Measurements from ENCODE around the gene ST6GALNAC6.

The ST6GALNAC6 gene

GRCh38 chr9:127899128-127899943 is at the start of gene ST6GALNAC6:
TSS of gene ST6GALNAC6 (minus strand) at chr9:127899603. CDS start at chr9:127897981, 1,622 bp downstream.
- Histone ChIP-seq H3K27ac (no peak within 1 kb of the TSS), H3K36me3 (no peaks in the 10 kb centered on the region), H3K27me3 (peaks cover 16% of the 10 kb centered on the region), H3K4me1 (ENCODE audit: control insufficient read depth in 1 of 2, insufficient read depth in 1 of 2, low read depth in 1 of 2, low read length in 1 of 2) (peaks cover 28 to 29% of the 10 kb centered on the region in 2 experiments), H3K9me3 (no peaks in the 10 kb centered on the region), H3K4me3 (ENCODE audit: low read depth in 1 of 2, low read length in 1 of 2) (peak within 1 kb of the TSS; percentile 53 to 64)
- TF ChIP-seq, protein P1, sequence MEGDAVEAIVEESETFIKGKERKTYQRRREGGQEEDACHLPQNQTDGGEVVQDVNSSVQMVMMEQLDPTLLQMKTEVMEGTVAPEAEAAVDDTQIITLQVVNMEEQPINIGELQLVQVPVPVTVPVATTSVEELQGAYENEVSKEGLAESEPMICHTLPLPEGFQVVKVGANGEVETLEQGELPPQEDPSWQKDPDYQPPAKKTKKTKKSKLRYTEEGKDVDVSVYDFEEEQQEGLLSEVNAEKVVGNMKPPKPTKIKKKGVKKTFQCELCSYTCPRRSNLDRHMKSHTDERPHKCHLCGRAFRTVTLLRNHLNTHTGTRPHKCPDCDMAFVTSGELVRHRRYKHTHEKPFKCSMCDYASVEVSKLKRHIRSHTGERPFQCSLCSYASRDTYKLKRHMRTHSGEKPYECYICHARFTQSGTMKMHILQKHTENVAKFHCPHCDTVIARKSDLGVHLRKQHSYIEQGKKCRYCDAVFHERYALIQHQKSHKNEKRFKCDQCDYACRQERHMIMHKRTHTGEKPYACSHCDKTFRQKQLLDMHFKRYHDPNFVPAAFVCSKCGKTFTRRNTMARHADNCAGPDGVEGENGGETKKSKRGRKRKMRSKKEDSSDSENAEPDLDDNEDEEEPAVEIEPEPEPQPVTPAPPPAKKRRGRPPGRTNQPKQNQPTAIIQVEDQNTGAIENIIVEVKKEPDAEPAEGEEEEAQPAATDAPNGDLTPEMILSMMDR (IDR thresholded peaks at IDR 0.05), result no peak

GRCh38 chr9:127947841-127948710 is 48.7 kb upstream of the ST6GALNAC6 start:
- TF ChIP-seq, protein P1 (IDR thresholded peaks at IDR 0.05), result no peak
- Histone ChIP-seq H3K36me3 (no peaks in the 10 kb centered on the region), H3K4me3 (ENCODE audit: low read depth in 1 of 2, low read length in 1 of 2) (no peak overlapping the region), H3K27ac (no peak overlapping the region), H3K9me3 (no peaks in the 10 kb centered on the region), H3K4me1 (ENCODE audit: control insufficient read depth in 1 of 2, insufficient read depth in 1 of 2, low read depth in 1 of 2, low read length in 1 of 2) (peaks cover 6 to 11% of the 10 kb centered on the region in 2 experiments), H3K27me3 (no peaks in the 10 kb centered on the region)

DNA sequence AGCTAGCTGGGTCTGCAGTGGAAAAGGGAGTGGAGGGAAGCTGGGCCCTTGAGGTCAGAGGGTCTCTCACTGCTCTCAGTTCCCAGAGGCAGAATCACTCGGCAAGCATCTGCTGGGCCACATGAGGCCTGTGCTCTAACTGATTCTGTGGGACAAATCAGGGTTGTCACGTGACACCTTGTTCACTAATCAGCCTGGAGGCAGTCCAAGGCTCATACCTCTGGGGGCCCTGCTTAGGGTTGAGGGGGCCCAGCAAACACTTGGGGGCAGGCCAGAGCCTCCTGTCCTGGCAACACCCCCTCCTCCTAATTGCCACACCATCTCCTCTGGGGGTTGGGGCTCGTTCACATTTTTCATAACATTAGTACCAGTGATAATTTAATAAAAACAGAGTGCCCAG is 47.3 kb upstream of the ST6GALNAC6 start:
- Histone ChIP-seq H3K4me3 (ENCODE audit: low read depth in 1 of 2, low read length in 1 of 2) (no peak overlapping the region), H3K27me3 (no peaks in the 10 kb centered on the region), H3K9me3 (no peaks in the 10 kb centered on the region), H3K27ac (no peak overlapping the region), H3K4me1 (ENCODE audit: control insufficient read depth in 1 of 2, insufficient read depth in 1 of 2, low read depth in 1 of 2, low read length in 1 of 2) (peaks cover 8 to 17% of the 10 kb centered on the region in 2 experiments), H3K36me3 (no peaks in the 10 kb centered on the region)
- TF ChIP-seq, protein P1 (IDR thresholded peaks at IDR 0.05), result no peak

DNA sequence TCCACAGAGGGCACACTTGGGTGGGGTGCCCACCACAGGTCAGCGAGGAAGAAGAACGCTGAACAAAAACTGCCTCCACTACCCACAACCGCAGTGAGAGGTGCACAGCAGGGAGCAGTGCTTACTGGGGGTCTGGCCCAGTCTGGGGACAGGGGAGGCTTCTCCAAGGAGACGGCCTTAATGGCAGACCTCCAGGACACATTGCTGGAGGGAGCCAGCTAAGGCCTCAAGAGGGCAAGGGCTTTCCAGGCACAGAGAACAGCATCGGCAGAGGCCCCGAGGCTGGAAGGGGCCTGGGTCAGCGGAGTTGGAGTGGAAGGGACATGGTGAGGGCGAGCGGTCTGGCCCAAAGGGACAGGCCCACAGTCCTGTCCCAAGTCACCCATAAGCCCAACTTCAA is 46.5 kb upstream of the ST6GALNAC6 start:
- H3K4me1 ChIP-seq (ENCODE audit: control insufficient read depth in 1 of 2, insufficient read depth in 1 of 2, low read depth in 1 of 2, low read length in 1 of 2), result peaks cover 8 to 17% of the 10 kb centered on the region in 2 experiments
- TF ChIP-seq, protein P1 (IDR thresholded peaks at IDR 0.05), result no peak
- H3K36me3 ChIP-seq, result no peaks in the 10 kb centered on the region
- H3K9me3 ChIP-seq, result no peaks in the 10 kb centered on the region
- no peak overlapping the region for H3K4me3 ChIP-seq (ENCODE audit: low read depth in 1 of 2, low read length in 1 of 2)
- H3K27ac ChIP-seq, result no peak overlapping the region
- H3K27me3 ChIP-seq, result no peaks in the 10 kb centered on the region

GRCh38 chr9:127945338-127945737 is 45.9 kb upstream of the ST6GALNAC6 start:
- peaks cover 8 to 17% of the 10 kb centered on the region in 2 experiments for H3K4me1 ChIP-seq (ENCODE audit: control insufficient read depth in 1 of 2, insufficient read depth in 1 of 2, low read depth in 1 of 2, low read length in 1 of 2)
- H3K36me3 ChIP-seq, result no peaks in the 10 kb centered on the region
- no peaks in the 10 kb centered on the region for H3K27me3 ChIP-seq
- H3K27ac ChIP-seq, result no peak overlapping the region
- H3K9me3 ChIP-seq, result no peaks in the 10 kb centered on the region
- TF ChIP-seq, protein P1 (IDR thresholded peaks at IDR 0.05), result no peak
- no peak overlapping the region for H3K4me3 ChIP-seq (ENCODE audit: low read depth in 1 of 2, low read length in 1 of 2)

Data from neutrophil (primary cell).